Astrocyte (in vitro differentiated cells and primary cell): ENCODE results near the gene ADORA1. TPM values are rescaled to one million over a fixed set of nuclear protein-coding genes. Genes with fewer than 3 reads are reported as not detected.

Experiments
- DNase-seq: peaks from one replicate; pipeline ENCODE4 v3.0.0-alpha.2; 2010; ENCODE audit warnings: low read depth
- FAIRE-seq: peaks from 2 replicates; lab custom pipeline; 2011; peaks lifted over from hg19 to GRCh38; lab: Jason Lieb, UNC
- H2AFZ ChIP-seq: 2 replicates; pipeline ENCODE4 v1.6.0; 2012; ENCODE audit warnings: low read depth, low read length, inconsistent platforms
- H3K27ac ChIP-seq: 2 replicates; pipeline ENCODE4 v1.5.1; 2011; ENCODE audit warnings: low read depth, low read length, inconsistent platforms
- H3K27me3 ChIP-seq: 2 replicates; pipeline ENCODE4 v1.6.0; 2011; ENCODE audit warnings: low read length, inconsistent platforms; ENCODE audit not compliant: insufficient read depth
- H3K36me3 ChIP-seq: 2 replicates; pipeline ENCODE4 v1.5.1; 2011; ENCODE audit warnings: low read length, inconsistent platforms; ENCODE audit not compliant: insufficient read depth
- H3K4me1 ChIP-seq: 2 replicates; pipeline ENCODE4 v1.5.1; 2011; ENCODE audit warnings: low read length, inconsistent platforms; ENCODE audit not compliant: insufficient read depth
- H3K4me2 ChIP-seq: 2 replicates; pipeline ENCODE4 v1.6.0; 2012; ENCODE audit warnings: low read length, inconsistent platforms
- H3K4me3 ChIP-seq: 2 replicates; pipeline ENCODE4 v1.5.1; 2011; ENCODE audit warnings: low read depth, mild to moderate bottlenecking, low read length, inconsistent platforms; ENCODE audit not compliant: insufficient read depth
- H3K79me2 ChIP-seq: 2 replicates; pipeline ENCODE4 v1.6.0; 2012; ENCODE audit warnings: mild to moderate bottlenecking, low read length, inconsistent platforms; ENCODE audit not compliant: insufficient read depth
- H3K9ac ChIP-seq: 2 replicates; pipeline ENCODE4 v1.6.0; 2012; ENCODE audit warnings: mild to moderate bottlenecking, low read length, inconsistent platforms
- H3K9me3 ChIP-seq: 2 replicates; pipeline ENCODE4 v1.5.1; 2012; ENCODE audit warnings: low read depth, mild to moderate bottlenecking, low read length, inconsistent platforms; ENCODE audit not compliant: insufficient read depth
- H4K20me1 ChIP-seq: 2 replicates; pipeline ENCODE4 v1.6.0; 2012; ENCODE audit warnings: low read length, inconsistent platforms; ENCODE audit not compliant: insufficient read depth
- H3K27ac Mint-ChIP-seq: one replicate; pipeline ENCODE4 v1.8.0; 2021; ENCODE audit warnings: mild to moderate bottlenecking, mixed read lengths; ENCODE audit not compliant: unreplicated experiment
- H3K27me3 Mint-ChIP-seq: one replicate; pipeline ENCODE4 v1.8.0; 2021; ENCODE audit warnings: low read depth, mixed read lengths; ENCODE audit not compliant: unreplicated experiment
- H3K36me3 Mint-ChIP-seq: one replicate; pipeline ENCODE4 v1.8.0; 2021; ENCODE audit warnings: low read depth, mixed read lengths; ENCODE audit not compliant: unreplicated experiment
- H3K4me1 Mint-ChIP-seq: one replicate; pipeline ENCODE4 v1.8.0; 2021; ENCODE audit warnings: low read depth, mixed read lengths; ENCODE audit not compliant: unreplicated experiment
- H3K4me3 Mint-ChIP-seq: one replicate; pipeline ENCODE4 v1.8.0; 2021; ENCODE audit warnings: mild to moderate bottlenecking, moderate library complexity, mixed read lengths; ENCODE audit not compliant: unreplicated experiment
- H3K9me3 Mint-ChIP-seq: one replicate; pipeline ENCODE4 v1.8.0; 2021; ENCODE audit warnings: mild to moderate bottlenecking, mixed read lengths; ENCODE audit not compliant: unreplicated experiment
- CTCF ChIP-seq: IDR thresholded peaks from 2 replicates; pipeline ENCODE4 v1.5.1; 2011; ENCODE audit warnings: low read depth, mild to moderate bottlenecking, inconsistent platforms, low read length, moderate library complexity; ENCODE audit not compliant: insufficient read depth
- EZH2 ChIP-seq: IDR thresholded peaks from 2 replicates; pipeline ENCODE4 v1.6.1; 2012; ENCODE audit warnings: mild to moderate bottlenecking, low read length, inconsistent platforms; ENCODE audit not compliant: insufficient read depth
- total RNA-seq: library from RNA; stranded (reverse); gene quantifications from 2 replicates; pipeline ENCODE4 v1.2.1, GENCODE V29; 2021

ADORA1 gene
- total RNA-seq, 1 donor from 2014 or later = 5.7 TPM

- FAIRE-seq = no peak
Measured at GRCh38 chr1:203080456-203080855, 47.1 kb upstream of the ADORA1 start.

GRCh38 chr1:203081465-203082230 lies 45.9 kb upstream of the ADORA1 start:
- no peak overlapping the region for H3K27ac Mint-ChIP-seq
- H3K27me3 Mint-ChIP-seq = peaks cover 63% of the 10 kb centered on the region
- H3K27me3 ChIP-seq = peaks cover 46% of the 10 kb centered on the region

More at GRCh38 chr1:203080456-203080855, 47.1 kb upstream of the ADORA1 start:
- H3K4me2 ChIP-seq = no peak overlapping the region
- no peak overlapping the region for H2AFZ ChIP-seq
- Mint-ChIP-seq H3K36me3 (peaks cover 19% of the 10 kb centered on the region), H3K4me1 (no peaks in the 10 kb centered on the region), H3K4me3 (no peak overlapping the region), H3K9me3 (peaks cover 3% of the 10 kb centered on the region), H3K27ac (no peak overlapping the region), H3K27me3 (peaks cover 67% of the 10 kb centered on the region)
- no peak overlapping the region for H3K4me3 ChIP-seq
- no peak for TF ChIP-seq CTCF
- no peak for TF ChIP-seq EZH2
- H3K27ac ChIP-seq = no peak overlapping the region
- no peaks in the 10 kb centered on the region for H3K79me2 ChIP-seq
- no peaks in the 10 kb centered on the region for H3K4me1 ChIP-seq
- no peak overlapping the region for H3K9ac ChIP-seq
- no peaks in the 10 kb centered on the region for H3K9me3 ChIP-seq
- no peaks in the 10 kb centered on the region for H3K36me3 ChIP-seq
- no peak for DNase-seq
- no peaks in the 10 kb centered on the region for H4K20me1 ChIP-seq
- peaks cover 46% of the 10 kb centered on the region for H3K27me3 ChIP-seq

More at GRCh38 chr1:203081465-203082230, 45.9 kb upstream of the ADORA1 start:
- Histone ChIP-seq H3K4me1 (no peaks in the 10 kb centered on the region), H3K9me3 (no peaks in the 10 kb centered on the region), H3K36me3 (no peaks in the 10 kb centered on the region), H3K4me2 (no peak overlapping the region), H2AFZ (no peak overlapping the region), H4K20me1 (no peaks in the 10 kb centered on the region), H3K4me3 (no peak overlapping the region), H3K79me2 (no peaks in the 10 kb centered on the region), H3K9ac (no peak overlapping the region), H3K27ac (no peak overlapping the region)
- TF ChIP-seq EZH2 (no peak), CTCF (no peak)
- no peaks in the 10 kb centered on the region for H3K4me1 Mint-ChIP-seq
- DNase-seq (no peak), FAIRE-seq (no peak)
- no peak overlapping the region for H3K4me3 Mint-ChIP-seq
- no peaks in the 10 kb centered on the region for H3K9me3 Mint-ChIP-seq
- peaks cover 15% of the 10 kb centered on the region for H3K36me3 Mint-ChIP-seq
